ENCODE measurements around the gene MYO3B. TPM values are rescaled to one million over a fixed set of nuclear protein-coding genes. Genes with fewer than 3 reads are reported as not detected.

The MYO3B gene
- total RNA-seq, 1 donor from 2014 or later, result not detected

DNA sequence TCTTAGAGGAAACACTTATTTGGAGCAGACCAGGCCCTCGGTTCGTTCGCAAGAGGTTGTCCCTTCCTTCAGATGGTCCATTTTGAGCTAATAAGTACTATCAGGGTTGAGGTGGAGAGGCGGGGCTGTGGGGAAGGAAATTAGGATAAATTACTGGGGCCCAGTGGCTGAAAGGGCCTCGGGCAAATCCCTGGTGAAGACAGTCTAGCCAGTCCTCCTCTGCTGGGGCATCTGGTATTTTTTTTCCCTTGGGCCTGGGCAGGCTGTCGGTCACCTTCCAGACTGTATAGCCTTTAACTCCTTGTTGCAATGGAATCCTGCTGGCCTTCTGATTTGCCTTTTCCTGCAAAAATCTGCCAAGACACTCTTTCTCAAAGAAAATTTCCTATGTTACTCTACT, 1.7 kb upstream of the MYO3B start:
- H3K4me3 Mint-ChIP-seq (ENCODE audit: unreplicated experiment), result no peak overlapping the region
- H3K36me3 Mint-ChIP-seq (ENCODE audit: low read depth), result no peaks in the 10 kb centered on the region
- DNase-seq (ENCODE audit: low spot score), result no peak
- TF ChIP-seq, protein P1, sequence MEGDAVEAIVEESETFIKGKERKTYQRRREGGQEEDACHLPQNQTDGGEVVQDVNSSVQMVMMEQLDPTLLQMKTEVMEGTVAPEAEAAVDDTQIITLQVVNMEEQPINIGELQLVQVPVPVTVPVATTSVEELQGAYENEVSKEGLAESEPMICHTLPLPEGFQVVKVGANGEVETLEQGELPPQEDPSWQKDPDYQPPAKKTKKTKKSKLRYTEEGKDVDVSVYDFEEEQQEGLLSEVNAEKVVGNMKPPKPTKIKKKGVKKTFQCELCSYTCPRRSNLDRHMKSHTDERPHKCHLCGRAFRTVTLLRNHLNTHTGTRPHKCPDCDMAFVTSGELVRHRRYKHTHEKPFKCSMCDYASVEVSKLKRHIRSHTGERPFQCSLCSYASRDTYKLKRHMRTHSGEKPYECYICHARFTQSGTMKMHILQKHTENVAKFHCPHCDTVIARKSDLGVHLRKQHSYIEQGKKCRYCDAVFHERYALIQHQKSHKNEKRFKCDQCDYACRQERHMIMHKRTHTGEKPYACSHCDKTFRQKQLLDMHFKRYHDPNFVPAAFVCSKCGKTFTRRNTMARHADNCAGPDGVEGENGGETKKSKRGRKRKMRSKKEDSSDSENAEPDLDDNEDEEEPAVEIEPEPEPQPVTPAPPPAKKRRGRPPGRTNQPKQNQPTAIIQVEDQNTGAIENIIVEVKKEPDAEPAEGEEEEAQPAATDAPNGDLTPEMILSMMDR (IDR thresholded peaks at IDR 0.05), result no peak
- no peaks in the 10 kb centered on the region for H3K9me3 Mint-ChIP-seq (ENCODE audit: low read depth)
- peaks cover 25% of the 10 kb centered on the region for H3K4me1 Mint-ChIP-seq (ENCODE audit: low read depth)
- no peaks in the 10 kb centered on the region for H3K27me3 Mint-ChIP-seq (ENCODE audit: low read depth)
- H3K27ac Mint-ChIP-seq (ENCODE audit: unreplicated experiment), result no peak overlapping the region

DNA sequence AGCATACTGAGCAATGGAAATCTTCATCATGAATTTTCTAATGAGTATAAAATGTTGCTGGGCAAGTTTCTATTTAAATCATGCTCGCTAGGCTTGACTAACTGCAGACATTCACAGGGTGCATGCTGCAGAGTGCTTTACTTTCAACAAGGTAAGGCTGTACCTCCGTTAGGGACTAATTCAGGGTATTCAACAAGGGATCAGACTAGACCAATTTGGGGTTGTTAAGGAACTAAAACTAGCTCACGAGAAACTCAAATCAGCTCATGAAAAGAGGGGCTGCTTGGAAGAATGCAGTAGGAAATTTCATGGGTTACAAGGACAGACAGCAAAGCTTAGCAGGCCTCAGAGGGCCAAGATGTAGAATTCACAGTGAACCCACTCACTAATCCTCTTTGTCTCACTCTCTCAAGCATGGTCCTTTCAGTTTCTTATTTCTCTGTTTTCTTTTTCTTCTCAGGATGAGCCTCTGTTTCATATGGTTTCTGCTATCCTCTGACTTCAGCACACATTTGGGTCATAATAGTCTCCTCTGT, 2.2 kb downstream of the MYO3B start:
- H3K36me3 Mint-ChIP-seq (ENCODE audit: low read depth), result peaks cover 1% of the 10 kb centered on the region
- no peak overlapping the region for H3K27ac Mint-ChIP-seq (ENCODE audit: unreplicated experiment)
- no peaks in the 10 kb centered on the region for H3K27me3 Mint-ChIP-seq (ENCODE audit: low read depth)
- H3K4me1 Mint-ChIP-seq (ENCODE audit: low read depth), result peaks cover 25% of the 10 kb centered on the region
- TF ChIP-seq, protein P1 (IDR thresholded peaks at IDR 0.05), result no peak
- peaks cover 7% of the 10 kb centered on the region for H3K9me3 Mint-ChIP-seq (ENCODE audit: low read depth)
- DNase-seq (ENCODE audit: low spot score), result no peak
- no peak overlapping the region for H3K4me3 Mint-ChIP-seq (ENCODE audit: unreplicated experiment)

DNA sequence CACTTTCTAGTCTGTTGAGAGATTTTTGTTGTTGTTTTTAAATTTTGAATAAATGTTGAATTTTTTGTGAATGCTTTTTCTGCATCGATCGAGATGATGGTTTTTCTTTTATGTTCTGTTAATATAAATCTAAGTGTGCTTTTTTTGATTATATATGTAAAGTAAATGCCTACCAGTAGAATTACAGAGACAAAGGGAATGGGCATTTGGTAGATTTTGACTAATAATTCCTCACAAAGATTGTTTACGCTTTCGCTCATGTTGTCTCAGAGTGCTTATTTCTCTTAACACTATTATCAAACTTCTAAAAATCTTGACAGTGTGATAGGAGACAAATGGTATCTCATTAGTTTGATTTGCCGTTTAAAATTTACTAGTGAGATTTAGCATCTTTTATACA, 3.7 kb downstream of the MYO3B start:
- Mint-ChIP-seq H3K27ac (ENCODE audit: unreplicated experiment) (no peak overlapping the region), H3K4me3 (ENCODE audit: unreplicated experiment) (no peak overlapping the region), H3K9me3 (ENCODE audit: low read depth) (peaks cover 19% of the 10 kb centered on the region), H3K27me3 (ENCODE audit: low read depth) (no peaks in the 10 kb centered on the region), H3K4me1 (ENCODE audit: low read depth) (peaks cover 20% of the 10 kb centered on the region), H3K36me3 (ENCODE audit: low read depth) (peaks cover 6% of the 10 kb centered on the region)
- TF ChIP-seq, protein P1 (IDR thresholded peaks at IDR 0.05), result no peak
- no peak for DNase-seq (ENCODE audit: low spot score)

DNA sequence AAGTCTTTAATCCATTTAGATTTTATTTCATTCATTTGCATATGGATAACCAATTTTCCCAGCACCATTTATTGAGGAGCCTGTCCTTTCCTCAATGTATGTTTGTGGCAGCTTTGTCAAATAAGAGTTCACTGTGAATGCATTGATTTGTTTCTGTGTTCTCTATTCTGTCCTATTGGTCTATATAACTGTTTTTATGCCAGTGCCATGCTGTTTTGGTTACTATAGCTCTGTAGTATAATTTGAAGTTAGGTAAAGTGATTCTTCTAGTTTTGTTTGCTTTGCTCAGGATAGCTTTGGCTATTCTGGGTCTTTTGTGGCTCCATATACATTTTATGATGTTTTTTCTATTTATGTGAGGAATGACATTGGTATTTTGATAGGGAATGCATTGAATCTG, 7.4 kb downstream of the MYO3B start:
- TF ChIP-seq, protein P1 (IDR thresholded peaks at IDR 0.05), result no peak
- Mint-ChIP-seq H3K9me3 (ENCODE audit: low read depth) (peaks cover 43% of the 10 kb centered on the region), H3K27me3 (ENCODE audit: low read depth) (no peaks in the 10 kb centered on the region), H3K4me1 (ENCODE audit: low read depth) (peaks cover 4% of the 10 kb centered on the region), H3K36me3 (ENCODE audit: low read depth) (peaks cover 6% of the 10 kb centered on the region), H3K4me3 (ENCODE audit: unreplicated experiment) (no peak overlapping the region), H3K27ac (ENCODE audit: unreplicated experiment) (no peak overlapping the region)
- DNase-seq (ENCODE audit: low spot score), result no peak

DNA sequence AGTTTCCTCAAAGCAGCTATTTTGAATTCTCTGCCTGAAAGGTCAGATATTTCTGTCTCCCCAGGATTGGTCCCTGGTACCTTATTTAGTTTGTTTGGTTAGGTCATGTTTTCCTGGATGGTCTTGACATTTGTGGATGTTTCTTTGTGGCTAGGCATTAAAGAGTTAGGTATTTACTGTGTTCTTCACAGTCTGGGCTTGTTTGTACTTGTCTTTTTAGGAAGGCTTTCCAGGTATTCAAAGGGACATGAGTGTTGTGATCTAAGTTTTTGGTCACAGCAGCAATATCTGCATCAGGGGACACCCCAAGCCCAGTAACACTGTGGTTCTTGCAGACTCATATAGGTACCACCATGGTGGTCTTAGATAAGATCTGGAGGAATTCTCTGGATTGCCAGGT, 11.8 kb downstream of the MYO3B start:
- peaks cover 43% of the 10 kb centered on the region for H3K9me3 Mint-ChIP-seq (ENCODE audit: low read depth)
- TF ChIP-seq, protein P1 (IDR thresholded peaks at IDR 0.05), result no peak
- no peaks in the 10 kb centered on the region for H3K27me3 Mint-ChIP-seq (ENCODE audit: low read depth)
- no peak overlapping the region for H3K27ac Mint-ChIP-seq (ENCODE audit: unreplicated experiment)
- H3K4me3 Mint-ChIP-seq (ENCODE audit: unreplicated experiment), result no peak overlapping the region
- DNase-seq (ENCODE audit: low spot score), result no peak
- no peaks in the 10 kb centered on the region for H3K4me1 Mint-ChIP-seq (ENCODE audit: low read depth)
- peaks cover 6% of the 10 kb centered on the region for H3K36me3 Mint-ChIP-seq (ENCODE audit: low read depth)

All from chondrocyte (in vitro differentiated cells).